ENCODE data around the gene TBC1D9. TPM values are rescaled to one million over a fixed set of nuclear protein-coding genes. Genes with fewer than 3 reads are reported as not detected.

TBC1D9 gene
- polyA plus RNA-seq, 2 of the 4 experiments (the other 2 are of a cell fraction), result 5.6 to 11.8 TPM

DNA sequence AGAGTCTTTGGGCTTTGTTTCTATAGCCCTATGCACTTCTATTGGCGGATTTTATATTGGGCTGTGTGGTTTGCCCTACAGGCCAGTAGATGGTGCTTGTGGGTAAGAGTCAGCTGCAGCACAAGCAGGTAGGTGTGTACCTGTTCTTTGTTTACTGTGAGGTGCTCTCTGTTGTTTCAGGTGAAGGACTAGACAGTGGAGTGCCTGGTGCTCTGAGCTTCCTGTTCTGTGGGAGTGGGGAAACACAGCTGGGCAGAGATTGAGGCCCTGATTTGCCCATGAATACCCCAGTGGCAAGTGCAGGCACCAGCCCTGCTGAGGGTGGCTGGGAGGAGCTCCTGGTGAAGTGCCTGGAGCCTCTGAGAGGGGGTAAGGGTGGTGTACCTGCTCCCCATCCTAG, 161.1 kb downstream of the TBC1D9 start:
- Histone ChIP-seq H3K4me1 (no peaks in the 10 kb centered on the region), H3K4me3 (no peak overlapping the region), H3K27ac (no peak overlapping the region), H3K9me3 (no peaks in the 10 kb centered on the region), H3K4me2 (no peak overlapping the region)
- 10% methylated on average over 1 of the region's 1 CpG for WGBS (ENCODE audit: missing lambda C conversion rate)
- peak; percentile 95 to 97 for ATAC-seq
- ChIA-PET POLR2A (no interaction called here), CTCF (interaction anchor here (0.6 to 2.5 kb wide), 11 partner anchors 8 to 258 kb away, joined by 3 to 13 read pairs (median 3); no protein-coding TSS in a partner anchor)
- peak; percentile 25 to 41 for DNase-seq (ENCODE audit: low read depth in 1 of 2, low spot score in 1 of 2)
- FAIRE-seq, result no peak
- no peak for TF ChIP-seq ZC3H11A (IDR thresholded peaks at IDR 0.05)
- TF ChIP-seq SMC3 (IDR thresholded peaks at IDR 0.05), result peak; percentile 63
- TF ChIP-seq MYC (IDR thresholded peaks at IDR 0.05; ENCODE audit: borderline replicate concordance, low read length), result no peak
- peak; percentile 61 to 64 for TF ChIP-seq RAD21 (conservative IDR thresholded peaks at IDR 0.05 in 1 of 2, IDR thresholded peaks at IDR 0.05 in 1 of 2)
- no peak for TF ChIP-seq PHF8 (IDR thresholded peaks at IDR 0.05; ENCODE audit: borderline replicate concordance, low read depth)
- no peak for TF ChIP-seq CBX2 (IDR thresholded peaks at IDR 0.05; ENCODE audit: borderline replicate concordance, low read depth)
- TF ChIP-seq, protein P1, sequence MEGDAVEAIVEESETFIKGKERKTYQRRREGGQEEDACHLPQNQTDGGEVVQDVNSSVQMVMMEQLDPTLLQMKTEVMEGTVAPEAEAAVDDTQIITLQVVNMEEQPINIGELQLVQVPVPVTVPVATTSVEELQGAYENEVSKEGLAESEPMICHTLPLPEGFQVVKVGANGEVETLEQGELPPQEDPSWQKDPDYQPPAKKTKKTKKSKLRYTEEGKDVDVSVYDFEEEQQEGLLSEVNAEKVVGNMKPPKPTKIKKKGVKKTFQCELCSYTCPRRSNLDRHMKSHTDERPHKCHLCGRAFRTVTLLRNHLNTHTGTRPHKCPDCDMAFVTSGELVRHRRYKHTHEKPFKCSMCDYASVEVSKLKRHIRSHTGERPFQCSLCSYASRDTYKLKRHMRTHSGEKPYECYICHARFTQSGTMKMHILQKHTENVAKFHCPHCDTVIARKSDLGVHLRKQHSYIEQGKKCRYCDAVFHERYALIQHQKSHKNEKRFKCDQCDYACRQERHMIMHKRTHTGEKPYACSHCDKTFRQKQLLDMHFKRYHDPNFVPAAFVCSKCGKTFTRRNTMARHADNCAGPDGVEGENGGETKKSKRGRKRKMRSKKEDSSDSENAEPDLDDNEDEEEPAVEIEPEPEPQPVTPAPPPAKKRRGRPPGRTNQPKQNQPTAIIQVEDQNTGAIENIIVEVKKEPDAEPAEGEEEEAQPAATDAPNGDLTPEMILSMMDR (IDR thresholded peaks at IDR 0.05), result peak; percentile 51

- ChIA-PET CTCF (interaction anchor here (1.2 kb wide), 1 partner anchor 266 kb away, joined by 3 read pairs; no protein-coding TSS in a partner anchor), POLR2A (no interaction called here)
- no peak for ATAC-seq
- DNase-seq (ENCODE audit: low read depth in 1 of 2, low spot score in 1 of 2), result no peak
- TF ChIP-seq SREBF2 (IDR thresholded peaks at IDR 0.05) (no peak), CEBPB (IDR thresholded peaks at IDR 0.05) (no peak), ZNF302 (CRISPR knock-in tag; IDR thresholded peaks at IDR 0.05) (no peak), CBX2 (IDR thresholded peaks at IDR 0.05; ENCODE audit: borderline replicate concordance, low read depth) (no peak), ZFP36 (IDR thresholded peaks at IDR 0.05; ENCODE audit: borderline replicate concordance, partially characterized antibody) (no peak), KDM1A (IDR thresholded peaks at IDR 0.05; ENCODE audit: low read depth) (no peak), JUN (IDR thresholded peaks at IDR 0.05) (no peak), PHF8 (IDR thresholded peaks at IDR 0.05; ENCODE audit: borderline replicate concordance, low read depth) (no peak), HOXA7 (CRISPR knock-in tag; IDR thresholded peaks at IDR 0.05) (no peak), MAFK (IDR thresholded peaks at IDR 0.05; ENCODE audit: partially characterized antibody) (no peak), CBX8 (IDR thresholded peaks at IDR 0.05) (no peak), RAD21 (conservative IDR thresholded peaks at IDR 0.05 in 1 of 2, IDR thresholded peaks at IDR 0.05 in 1 of 2) (no peak), HDAC2 (IDR thresholded peaks at IDR 0.05) (no peak), POLR2A (IDR thresholded peaks at IDR 0.05; ENCODE audit: low read length) (no peak), NFE2L2 (conservative IDR thresholded peaks at IDR 0.05; ENCODE audit: low read length) (no peak), FOXS1 (CRISPR knock-in tag; IDR thresholded peaks at IDR 0.05) (no peak), POLR2AphosphoS2 (conservative IDR thresholded peaks at IDR 0.05; ENCODE audit: low read length) (no peak), HOXB5 (CRISPR knock-in tag; IDR thresholded peaks at IDR 0.05) (no peak)
- TF ChIP-seq, protein P2, sequence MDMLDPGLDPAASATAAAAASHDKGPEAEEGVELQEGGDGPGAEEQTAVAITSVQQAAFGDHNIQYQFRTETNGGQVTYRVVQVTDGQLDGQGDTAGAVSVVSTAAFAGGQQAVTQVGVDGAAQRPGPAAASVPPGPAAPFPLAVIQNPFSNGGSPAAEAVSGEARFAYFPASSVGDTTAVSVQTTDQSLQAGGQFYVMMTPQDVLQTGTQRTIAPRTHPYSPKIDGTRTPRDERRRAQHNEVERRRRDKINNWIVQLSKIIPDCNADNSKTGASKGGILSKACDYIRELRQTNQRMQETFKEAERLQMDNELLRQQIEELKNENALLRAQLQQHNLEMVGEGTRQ (IDR thresholded peaks at IDR 0.05), result no peak
- H3K4me1 ChIP-seq, result no peaks in the 10 kb centered on the region
- H3K4me3 ChIP-seq, result no peak overlapping the region
- no peak overlapping the region for H3K4me2 ChIP-seq
- H3K9me3 ChIP-seq, result no peaks in the 10 kb centered on the region
- H3K27ac ChIP-seq, result no peak overlapping the region
- no peak for FAIRE-seq
- WGBS (ENCODE audit: missing lambda C conversion rate), result 9% methylated on average over 1 of the region's 1 CpG
Observed at GRCh38 chr4:140584439-140584838, 171.7 kb downstream of the TBC1D9 start.

GRCh38 chr4:140581078-140581477, 175.1 kb downstream of the TBC1D9 start:
- FAIRE-seq, result no peak
- WGBS (ENCODE audit: missing lambda C conversion rate), result 13% methylated on average over 3 of the region's 3 CpGs
- H3K4me1 ChIP-seq, result no peaks in the 10 kb centered on the region
- no peak for ATAC-seq
- H3K27ac ChIP-seq, result no peak overlapping the region
- H3K9me3 ChIP-seq, result no peaks in the 10 kb centered on the region
- ChIA-PET CTCF (interaction anchor here (1.0 to 1.6 kb wide), 2 partner anchors 14 to 16 kb away, joined by 3 to 4 read pairs; no protein-coding TSS in a partner anchor), POLR2A (no interaction called here)
- no peak overlapping the region for H3K4me2 ChIP-seq
- DNase-seq (ENCODE audit: low read depth in 1 of 2, low spot score in 1 of 2), result no peak
- no peak overlapping the region for H3K4me3 ChIP-seq
- TF ChIP-seq POLR2AphosphoS2 (conservative IDR thresholded peaks at IDR 0.05; ENCODE audit: low read length) (no peak), NR3C1 (IDR thresholded peaks at IDR 0.05) (no peak), HOXA7 (CRISPR knock-in tag; IDR thresholded peaks at IDR 0.05) (no peak), CBX8 (IDR thresholded peaks at IDR 0.05) (no peak), CHD2 (IDR thresholded peaks at IDR 0.05; ENCODE audit: low read length, partially characterized antibody) (no peak)
